H9 (cell line): ENCODE results near the gene NDUFAB1. TPM values are rescaled to one million over a fixed set of nuclear protein-coding genes. Genes with fewer than 3 reads are reported as not detected.

Source experiments
- DNase-seq: peaks from one replicate; pipeline ENCODE4 v3.0.0-alpha.2; 2017
- H2AFZ ChIP-seq: one replicate; pipeline ENCODE4 v1.6.1; 2013; ENCODE audit warnings: mild to moderate bottlenecking, low read length, control low read depth, moderate library complexity
- H2AK5ac ChIP-seq: 2 replicates; pipeline ENCODE4 v1.6.1; 2013; ENCODE audit warnings: low read length, control low read depth, mixed read lengths; ENCODE audit not compliant: insufficient read length
- H2BK120ac ChIP-seq: one replicate; pipeline ENCODE4 v1.6.1; 2013; ENCODE audit warnings: low read depth, mild to moderate bottlenecking, low read length, control low read depth, inconsistent platforms; ENCODE audit not compliant: poor library complexity, severe bottlenecking
- H2BK12ac ChIP-seq: 2 replicates; pipeline ENCODE4 v1.6.1; 2013; ENCODE audit warnings: low read length, control low read depth, mixed read lengths, low read depth; ENCODE audit not compliant: insufficient read length
- H2BK15ac ChIP-seq: 2 replicates; pipeline ENCODE4 v1.6.1; 2013; ENCODE audit warnings: low read depth, low read length, control low read depth
- H2BK20ac ChIP-seq: one replicate; pipeline ENCODE4 v1.6.1; 2013; ENCODE audit warnings: low read depth, mild to moderate bottlenecking, low read length, control low read depth, inconsistent platforms; ENCODE audit not compliant: poor library complexity, severe bottlenecking
- H2BK5ac ChIP-seq: 2 replicates; pipeline ENCODE4 v1.6.1; 2013; ENCODE audit warnings: low read length, control low read depth, mixed read lengths; ENCODE audit not compliant: insufficient read length
- H3K14ac ChIP-seq: 2 replicates; pipeline ENCODE4 v1.6.1; 2013; ENCODE audit warnings: low read length, control low read depth; ENCODE audit not compliant: insufficient read depth
- H3K18ac ChIP-seq: 2 replicates; pipeline ENCODE4 v1.6.1; 2013; ENCODE audit warnings: low read depth, mild to moderate bottlenecking, mixed read lengths, low read length, control low read depth; ENCODE audit not compliant: insufficient read length
- H3K23ac ChIP-seq: 2 replicates; pipeline ENCODE4 v1.6.1; 2013; ENCODE audit warnings: low read length, control low read depth, mixed read lengths, low read depth; ENCODE audit not compliant: insufficient read length
- H3K23me2 ChIP-seq: 2 replicates; pipeline ENCODE4 v1.6.1; 2013; ENCODE audit warnings: low read depth, mild to moderate bottlenecking, mixed read lengths, low read length, control low read depth; ENCODE audit not compliant: insufficient read length, poor library complexity, severe bottlenecking
- H3K27ac ChIP-seq: 2 replicates; pipeline ENCODE4 v1.5.1; 2013; ENCODE audit warnings: low read length, control low read depth, mixed read lengths, low read depth; ENCODE audit not compliant: insufficient read length
- H3K27me3 ChIP-seq: 2 replicates; pipeline ENCODE4 v1.6.1; 2013; ENCODE audit warnings: low read length, control low read depth, inconsistent platforms; ENCODE audit not compliant: insufficient read depth
- H3K4ac ChIP-seq: 2 replicates; pipeline ENCODE4 v1.6.1; 2013; ENCODE audit warnings: low read depth, mild to moderate bottlenecking, control low read depth, inconsistent platforms, low read length, moderate library complexity
- H3K4me1 ChIP-seq: 2 replicates; pipeline ENCODE4 v1.6.1; 2013; ENCODE audit warnings: low read length, control low read depth, inconsistent platforms; ENCODE audit not compliant: insufficient read depth
- H3K4me2 ChIP-seq: 2 replicates; pipeline ENCODE4 v1.6.1; 2013; ENCODE audit warnings: low read length, control low read depth, mixed read lengths; ENCODE audit not compliant: insufficient read length, insufficient read depth
- H3K56ac ChIP-seq: 2 replicates; pipeline ENCODE4 v1.6.1; 2013; ENCODE audit warnings: low read depth, mild to moderate bottlenecking, mixed read lengths, low read length, control low read depth; ENCODE audit not compliant: insufficient read length
- H3K79me1 ChIP-seq: 2 replicates; pipeline ENCODE4 v1.6.1; 2013; ENCODE audit warnings: low read depth, mild to moderate bottlenecking, moderate library complexity, low read length, control low read depth, inconsistent platforms; ENCODE audit not compliant: insufficient read depth, poor library complexity, severe bottlenecking
- H3K79me2 ChIP-seq: 2 replicates; pipeline ENCODE4 v1.6.1; 2013; ENCODE audit warnings: low read length, control low read depth, inconsistent platforms; ENCODE audit not compliant: insufficient read depth
- H3K9ac ChIP-seq: 2 replicates; pipeline ENCODE4 v1.6.1; 2013; ENCODE audit warnings: low read length, control low read depth, mixed read lengths; ENCODE audit not compliant: insufficient read length; ENCODE audit errors: extremely low read depth
- H3K9me3 ChIP-seq: one replicate; pipeline ENCODE4 v1.6.1; 2013; ENCODE audit warnings: low read depth, low read length, inconsistent platforms; ENCODE audit not compliant: control insufficient read depth
- H3T11ph ChIP-seq: one replicate; pipeline ENCODE4 v1.6.1; 2013; ENCODE audit warnings: mild to moderate bottlenecking, low read length, control low read depth, inconsistent platforms
- H4K20me1 ChIP-seq: one replicate; pipeline ENCODE4 v1.6.1; 2013; ENCODE audit not compliant: control insufficient read depth, insufficient read length, insufficient read depth
- H4K5ac ChIP-seq: 2 replicates; pipeline ENCODE4 v1.6.1; 2013; ENCODE audit warnings: low read depth, mild to moderate bottlenecking, mixed read lengths, low read length, control low read depth; ENCODE audit not compliant: insufficient read length
- H4K8ac ChIP-seq: replicated peaks from 2 replicates; pipeline ENCODE4 v1.6.1; 2013; ENCODE audit warnings: low read length, control low read depth, mixed read lengths, low read depth; ENCODE audit not compliant: insufficient read length
- H4K91ac ChIP-seq: 2 replicates; pipeline ENCODE4 v1.6.1; 2013; ENCODE audit warnings: low read depth, mild to moderate bottlenecking, moderate library complexity, mixed read lengths, low read length, control low read depth; ENCODE audit not compliant: insufficient read length
- H3K27ac Mint-ChIP-seq, 3 experiments: 2 replicates in 2 of 3; 3 replicates in 1 of 3; pipeline ENCODE4 v1.8.0; 2020 to 2021; ENCODE audit warnings: mixed read lengths in 3 of 3, mild to moderate bottlenecking in 1 of 3, moderate library complexity in 1 of 3
- H3K27me3 Mint-ChIP-seq: 2 replicates; pipeline ENCODE4 v1.8.0; 2021; ENCODE audit warnings: low read depth, mild to moderate bottlenecking, moderate library complexity, mixed read lengths
- H3K36me3 Mint-ChIP-seq, 3 experiments: 2 replicates in 2 of 3; 3 replicates in 1 of 3; pipeline ENCODE4 v1.8.0; 2020 to 2021; ENCODE audit warnings: low read depth in 3 of 3, mixed read lengths in 3 of 3; ENCODE audit not compliant: insufficient read depth in 1 of 3
- H3K4me1 Mint-ChIP-seq, 2 experiments: 2 replicates each; pipeline ENCODE4 v1.8.0; 2020; ENCODE audit warnings: mixed read lengths in 2 of 2
- H3K4me3 Mint-ChIP-seq, 2 experiments: 2 replicates in 1 of 2; 3 replicates in 1 of 2; pipeline ENCODE4 v1.8.0; 2020 to 2021; ENCODE audit warnings: mild to moderate bottlenecking in 2 of 2, mixed read lengths in 2 of 2, moderate library complexity in 1 of 2
- H3K9me3 Mint-ChIP-seq, 2 experiments: 2 replicates in 1 of 2; 3 replicates in 1 of 2; pipeline ENCODE4 v1.8.0; 2020; ENCODE audit warnings: mild to moderate bottlenecking in 2 of 2, mixed read lengths in 2 of 2, moderate library complexity in 1 of 2
- CTCF ChIP-seq: fragments of 200-600 bp; sonication (generic); conservative IDR thresholded peaks from 3 replicates; pipeline ENCODE4 v1.8.0; 2021; ENCODE audit warnings: antibody characterized with exemption, mild to moderate bottlenecking
- WGBS: extraction: QIAGEN DNeasy Blood & Tissue Kit; methylation state at CpG from one replicate; pipeline ENCODE4 v1.1.7; 2013; ENCODE audit warnings: missing lambda C conversion rate, low lambda C conversion rate, mixed read lengths; ENCODE audit not compliant: insufficient read length; ENCODE audit errors: extremely low coverage; 5-methylcytosine and 5-hydroxymethylcytosine counted together
- total RNA-seq: library from RNA; stranded (reverse); gene quantifications from 2 replicates; pipeline ENCODE4 v1.2.1, GENCODE V29; 2021

NDUFAB1 gene
- total RNA-seq, 1 experiment from 2014 or later: 192 TPM

DNA sequence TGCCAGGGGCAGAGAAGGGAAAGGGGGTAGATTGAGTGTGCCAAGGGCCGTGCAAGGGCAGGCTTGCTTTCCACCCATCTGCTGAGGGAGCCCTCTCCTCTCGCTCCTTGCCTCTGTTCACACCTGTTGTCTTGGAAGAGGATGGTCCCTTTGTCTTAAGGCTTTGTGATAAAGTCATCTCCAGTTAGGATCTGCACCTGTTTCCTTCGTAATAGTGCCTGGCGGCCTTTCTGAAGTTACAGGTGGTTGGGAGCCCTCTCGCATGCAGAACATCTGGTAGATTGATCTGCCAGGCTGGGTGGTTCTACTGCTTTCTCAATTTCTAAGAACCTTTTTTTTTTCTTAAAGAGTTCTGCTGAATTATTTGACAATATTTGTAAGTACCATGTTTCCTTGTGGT lies 22.3 kb downstream of the NDUFAB1 start:
- H3K4ac ChIP-seq: no peak overlapping the region
- no peak overlapping the region for H2BK12ac ChIP-seq
- H3K9me3 ChIP-seq: no peaks in the 10 kb centered on the region
- WGBS: no CpG with 5 or more reads among the region's 5 CpGs
- no peak overlapping the region for H3T11ph ChIP-seq
- H2AFZ ChIP-seq: no peak overlapping the region
- no peak overlapping the region for H4K5ac ChIP-seq
- H3K23ac ChIP-seq: no peak overlapping the region
- no peaks in the 10 kb centered on the region for H4K20me1 ChIP-seq
- no peaks in the 10 kb centered on the region for H3K79me1 ChIP-seq
- H2BK120ac ChIP-seq: no peak overlapping the region
- no peaks in the 10 kb centered on the region for H3K79me2 ChIP-seq
- H3K27me3 Mint-ChIP-seq: no peaks in the 10 kb centered on the region; the same call in 1 of the 2 replicates
- no peak for DNase-seq
- H3K56ac ChIP-seq: no peak overlapping the region
- H3K27ac Mint-ChIP-seq: no peak overlapping the region
- H4K8ac ChIP-seq: no peak overlapping the region
- H2BK5ac ChIP-seq: no peak overlapping the region
- no peak overlapping the region for H3K4me3 Mint-ChIP-seq
- no peak overlapping the region for H2AK5ac ChIP-seq
- no peak overlapping the region for H3K27ac ChIP-seq
- no peak overlapping the region for H2BK20ac ChIP-seq
- H2BK15ac ChIP-seq: no peak overlapping the region
- H3K9ac ChIP-seq: no peak overlapping the region
- no peaks in the 10 kb centered on the region for H3K4me1 Mint-ChIP-seq
- H3K18ac ChIP-seq: no peak overlapping the region
- no peaks in the 10 kb centered on the region for H3K9me3 Mint-ChIP-seq
- no peak overlapping the region for H3K4me2 ChIP-seq
- H3K23me2 ChIP-seq: no peaks in the 10 kb centered on the region
- H3K36me3 Mint-ChIP-seq: peaks cover 12 to 61% (median 55%) of the 10 kb centered on the region in 3 experiments; a peak in 6 of 7 replicates
- H4K91ac ChIP-seq: no peak overlapping the region
- no peaks in the 10 kb centered on the region for H3K4me1 ChIP-seq
- no peak overlapping the region for H3K14ac ChIP-seq
- TF ChIP-seq CTCF: no peak
- H3K27me3 ChIP-seq: no peaks in the 10 kb centered on the region
